Fibroblast of mammary gland (primary cell): ENCODE results near the gene RGS2.

Source experiments
- DNase-seq: peaks from one replicate; pipeline ENCODE4 v3.0.0-alpha.2; 2010; ENCODE audit warnings: low read depth
- H3K4me3 ChIP-seq: 2 replicates; pipeline ENCODE4 v1.5.1; 2011; ENCODE audit warnings: low read depth, mild to moderate bottlenecking, low read length, moderate library complexity; ENCODE audit not compliant: control insufficient read depth
- CTCF ChIP-seq: conservative IDR thresholded peaks from 2 replicates; pipeline ENCODE4 v1.5.1; 2011; ENCODE audit warnings: low read depth, low read length, inconsistent platforms; ENCODE audit not compliant: control insufficient read depth, insufficient read depth

RGS2 gene

GRCh38 chr1:192766009-192766625 lies 42.7 kb upstream of the RGS2 start:
- TF ChIP-seq CTCF, result no peak
- H3K4me3 ChIP-seq, result no peak overlapping the region
- DNase-seq, result no peak

GRCh38 chr1:192766876-192767275 lies 42.0 kb upstream of the RGS2 start:
- TF ChIP-seq CTCF, result no peak
- H3K4me3 ChIP-seq, result no peak overlapping the region
- no peak for DNase-seq

DNA sequence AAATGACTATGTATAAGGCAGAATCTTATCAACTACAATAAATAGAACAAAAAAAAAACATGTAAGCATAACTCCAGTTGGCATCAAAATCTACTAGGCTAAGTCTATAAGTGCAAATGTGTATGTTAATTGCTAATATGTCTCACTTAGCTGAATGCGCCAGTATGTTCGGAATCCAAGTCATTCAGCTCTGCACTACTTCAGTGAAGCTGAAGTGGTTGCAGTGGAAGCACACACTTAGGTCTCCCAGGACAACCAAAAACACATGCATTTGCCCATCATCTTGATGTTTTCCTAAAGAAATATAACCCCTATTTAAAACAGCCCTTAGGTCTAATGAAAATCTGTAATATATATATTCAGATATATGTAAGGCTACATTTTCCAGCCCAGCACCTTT lies 41.0 kb upstream of the RGS2 start:
- TF ChIP-seq CTCF, result no peak
- no peak overlapping the region for H3K4me3 ChIP-seq
- no peak for DNase-seq

GRCh38 chr1:192768463-192768862 lies 40.4 kb upstream of the RGS2 start:
- DNase-seq, result no peak
- no peak overlapping the region for H3K4me3 ChIP-seq
- TF ChIP-seq CTCF, result no peak

DNA sequence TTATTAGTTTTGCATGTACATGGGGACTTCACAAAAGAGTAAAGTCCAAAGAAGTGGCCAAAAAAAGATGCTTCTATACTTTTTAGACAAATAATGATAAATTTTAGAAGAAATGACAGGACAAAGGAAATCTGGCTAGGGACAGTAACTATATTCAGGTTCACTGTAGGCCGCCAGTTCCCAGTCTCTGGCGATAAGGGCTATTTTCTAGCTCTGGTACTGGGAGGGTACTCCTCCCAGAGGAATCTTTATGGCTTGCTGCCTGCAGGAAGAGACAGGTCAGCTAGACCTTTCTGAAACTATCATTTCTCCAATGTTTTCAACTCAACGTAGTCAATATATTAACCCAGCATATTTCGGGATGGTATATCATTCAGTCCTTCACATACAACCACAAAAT lies 37.5 kb upstream of the RGS2 start:
- H3K4me3 ChIP-seq, result no peak overlapping the region
- no peak for DNase-seq
- TF ChIP-seq CTCF, result no peak

DNA sequence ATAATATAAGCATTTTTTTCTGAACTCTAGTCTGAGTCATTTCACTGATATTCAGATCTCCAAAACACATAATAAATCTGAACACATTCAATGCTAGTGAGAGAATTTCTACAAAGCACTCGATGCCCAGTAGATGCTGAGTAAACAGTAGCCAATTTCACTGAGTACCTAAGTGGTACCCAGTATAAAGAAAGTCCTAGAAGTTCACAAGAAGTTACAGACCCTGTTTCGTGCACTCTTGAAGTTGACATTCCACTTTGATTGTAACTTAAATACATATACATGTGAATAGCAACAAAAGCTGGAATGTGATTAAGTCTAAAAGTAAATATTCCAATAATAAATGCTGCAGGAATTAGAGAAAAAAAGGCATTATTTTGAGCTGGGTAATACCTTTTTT lies 33.2 kb upstream of the RGS2 start:
- no peak overlapping the region for H3K4me3 ChIP-seq
- no peak for TF ChIP-seq CTCF
- no peak for DNase-seq

DNA sequence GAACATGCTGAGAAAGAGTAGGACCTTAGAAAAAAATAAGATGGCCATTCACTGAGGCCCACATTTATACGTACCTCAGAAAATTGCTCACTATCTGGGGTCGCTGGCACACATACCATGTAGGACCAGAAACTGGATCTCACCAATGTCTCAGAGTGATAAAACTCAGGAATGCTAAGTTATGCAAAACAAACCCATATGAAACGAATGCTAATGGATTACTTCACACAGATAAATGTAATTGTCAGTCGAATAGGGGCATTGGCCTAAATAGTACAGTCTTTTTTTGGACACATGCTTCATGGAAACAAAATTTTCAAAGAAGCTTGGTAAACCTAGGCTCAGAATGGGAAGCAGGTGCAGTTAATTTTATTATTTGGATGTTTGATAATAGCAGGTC lies 32.6 kb upstream of the RGS2 start:
- no peak overlapping the region for H3K4me3 ChIP-seq
- no peak for TF ChIP-seq CTCF

More for the DNA sequence above, 32.6 kb upstream of the RGS2 start:
- no peak for DNase-seq
